Endothelial cell of umbilical vein (primary cell): ENCODE measurements around the gene CPD. TPM values are rescaled to one million over a fixed set of nuclear protein-coding genes. Genes with fewer than 3 reads are reported as not detected.

ENCODE experiments used
- BruUV-seq: library from RNA; stranded (reverse); fragments of 400-500 nt; replicated peaks from 2 replicates; lab custom pipeline; 2021; lab: Mats Ljungman, UMichigan
- CTCF ChIA-PET: fragments of 300-600, 350-600 bp; sonication (Branson Sonifier 250); formaldehyde crosslinking; loops from one replicate; lab custom pipeline; 2021; ENCODE audit warnings: antibody characterized with exemption, inconsistent platforms; lab: Charles Lee
- POLR2A ChIA-PET: fragments of 300-600, 350-600 bp; sonication (Branson Sonifier 250); formaldehyde crosslinking; loops from one replicate; lab custom pipeline; 2021; ENCODE audit warnings: antibody characterized with exemption, inconsistent platforms; lab: Charles Lee
- DNase-seq: peaks from one replicate; pipeline ENCODE4 v3.0.0-alpha.2; 2011; ENCODE audit warnings: low read depth, low spot score
- FAIRE-seq: peaks from 2 replicates; lab custom pipeline; 2011; peaks lifted over from hg19 to GRCh38; lab: Jason Lieb, UNC
- H2AFZ ChIP-seq: 2 replicates; pipeline ENCODE4 v1.6.0; 2012; ENCODE audit warnings: low read depth, low read length, control low read depth, inconsistent platforms
- H3K27ac ChIP-seq: 2 replicates; pipeline ENCODE4 v1.5.1; 2011; ENCODE audit warnings: low read depth, mild to moderate bottlenecking, control low read depth, low read length, moderate library complexity; ENCODE audit not compliant: insufficient read depth
- H3K27me3 ChIP-seq, 2 experiments: 2 replicates each; pipeline versions ENCODE4 v1.6.0 to v1.6.1; 2011; ENCODE audit warnings: low read length in 2 of 2, mixed read lengths in 1 of 2; ENCODE audit not compliant: control insufficient read depth in 2 of 2, insufficient read depth in 2 of 2
- H3K36me3 ChIP-seq, 2 experiments: 2 replicates in 1 of 2; 3 replicates in 1 of 2; pipeline ENCODE4 v1.5.1; 2011; ENCODE audit warnings: low read length in 2 of 2, mild to moderate bottlenecking in 1 of 2, moderate library complexity in 1 of 2; ENCODE audit not compliant: control insufficient read depth in 2 of 2, insufficient read depth in 2 of 2; ENCODE audit errors: extremely low read depth in 1 of 2
- H3K4me1 ChIP-seq: 3 replicates; pipeline ENCODE4 v1.5.1; 2011; ENCODE audit warnings: mild to moderate bottlenecking, low read length; ENCODE audit not compliant: control insufficient read depth, insufficient read depth; ENCODE audit errors: extremely low read depth
- H3K4me2 ChIP-seq: 2 replicates; pipeline ENCODE4 v1.6.1; 2011; ENCODE audit warnings: low read length, control low read depth, mixed read lengths; ENCODE audit not compliant: insufficient read depth
- H3K4me3 ChIP-seq, 3 experiments: fragments of 200-600 bp in 1 of 3; sonication (generic), shearing (Covaris generic) in 1 of 3; replicated peaks in 1 of 3; 2 replicates each; pipeline ENCODE4 v1.5.1; 2011 to 2016; ENCODE audit warnings: control low read depth in 3 of 3, low read length in 3 of 3, mild to moderate bottlenecking in 2 of 3, inconsistent platforms in 1 of 3, low read depth in 1 of 3, moderate library complexity in 1 of 3; ENCODE audit not compliant: insufficient read depth in 1 of 3
- H3K79me2 ChIP-seq: 2 replicates; pipeline ENCODE4 v1.6.0; 2012; ENCODE audit warnings: low read length, inconsistent platforms; ENCODE audit not compliant: control insufficient read depth, insufficient read depth
- H3K9ac ChIP-seq: replicated peaks from 2 replicates; pipeline ENCODE3; 2011; ENCODE audit warnings: low read length, control low read depth; ENCODE audit not compliant: insufficient read depth; ENCODE audit errors: extremely low read depth
- H3K9me1 ChIP-seq: replicated peaks from 3 replicates; pipeline ENCODE4 v1.6.0; 2011; ENCODE audit warnings: mild to moderate bottlenecking, low read length; ENCODE audit not compliant: control insufficient read depth, insufficient read depth; ENCODE audit errors: extremely low read depth
- H3K9me3 ChIP-seq: replicated peaks from 2 replicates; pipeline ENCODE4 v1.5.1; 2012; ENCODE audit warnings: low read length, inconsistent platforms; ENCODE audit not compliant: control insufficient read depth, insufficient read depth
- H4K20me1 ChIP-seq: replicated peaks from 2 replicates; pipeline ENCODE3; 2011; ENCODE audit warnings: mild to moderate bottlenecking, low read length; ENCODE audit not compliant: control insufficient read depth, insufficient read depth; ENCODE audit errors: extremely low read depth
- CTCF ChIP-seq, 2 donors: IDR thresholded peaks; 1 replicate in 1 of 2; 2 replicates in 1 of 2; pipeline ENCODE4 v1.5.1; 2011; ENCODE audit warnings: low read length in 2 of 2, mild to moderate bottlenecking in 2 of 2, moderate library complexity in 2 of 2, control low read depth in 1 of 2, inconsistent platforms in 1 of 2, low read depth in 1 of 2; ENCODE audit not compliant: insufficient read depth in 1 of 2; ENCODE audit errors: extremely low read depth in 1 of 2
- EZH2 ChIP-seq: IDR thresholded peaks from 2 replicates; pipeline ENCODE4 v1.6.1; 2012; ENCODE audit warnings: borderline replicate concordance, low read depth, mild to moderate bottlenecking, moderate library complexity, low read length, inconsistent platforms; ENCODE audit not compliant: severe bottlenecking
- FOS ChIP-seq: IDR thresholded peaks from 2 replicates; pipeline ENCODE4 v1.6.1; 2011; ENCODE audit warnings: mild to moderate bottlenecking, low read length, moderate library complexity, borderline replicate concordance; ENCODE audit not compliant: insufficient read depth
- GATA2 ChIP-seq: IDR thresholded peaks from 2 replicates; pipeline ENCODE4 v1.7.0; 2011; ENCODE audit warnings: low read depth, mild to moderate bottlenecking, moderate library complexity, mixed read lengths, low read length; ENCODE audit not compliant: insufficient read length, insufficient read depth
- JUN ChIP-seq: IDR thresholded peaks from 2 replicates; pipeline ENCODE4 v1.6.1; 2011; ENCODE audit warnings: borderline replicate concordance, low read depth; ENCODE audit not compliant: insufficient read length, insufficient read depth
- MAX ChIP-seq: IDR thresholded peaks from 2 replicates; pipeline ENCODE4 v1.6.1; 2011; ENCODE audit not compliant: insufficient read depth, insufficient read length
- MYC ChIP-seq: IDR thresholded peaks from one replicate; pipeline ENCODE4 v1.6.1; 2011; ENCODE audit warnings: mild to moderate bottlenecking, low read depth, low read length
- POLR2A ChIP-seq: IDR thresholded peaks from 2 replicates; pipeline ENCODE4 v1.6.1; 2012; ENCODE audit warnings: low read depth, mild to moderate bottlenecking, control low read depth, low read length
- POLR2AphosphoS5 ChIP-seq: IDR thresholded peaks from 2 replicates; pipeline ENCODE4 v1.6.1; 2012; ENCODE audit warnings: low read depth, mild to moderate bottlenecking, control low read depth, low read length, moderate library complexity; ENCODE audit not compliant: insufficient read depth
- dilution Hi-C: fragments of 300-500 bp; cut with MboI; formaldehyde crosslinking; loops from one replicate; pipeline ENCODE4 v1.15.0; 2019; ENCODE audit warnings: low sequenced_read_pairs; ENCODE audit not compliant: extremely low pct_ligation_motif_present
- intact Hi-C: fragments of 100-400 bp; cut with micrococcal nuclease; formaldehyde crosslinking; loops from one replicate; pipeline ENCODE4 v1.10.0; 2022
- polyA plus RNA-seq, 4 experiments: library from polyadenylated mRNA; depleted of rRNA in 3 of 4; stranded (reverse) in 3 of 4; unstranded in 1 of 4; fragments of >200 nt; gene quantifications; 2 replicates each; pipeline versions ENCODE4 v1.2.1 to v1.2.3, GENCODE V29; 2011 to 2012; ENCODE audit warnings: missing spikeins in 1 of 4
- total RNA-seq: library from RNA; stranded (reverse); gene quantifications from 2 replicates; pipeline ENCODE4 v1.2.3, GENCODE V29; 2021

The CPD gene
- total and polyA plus RNA-seq, 2 donors (not counting 3 experiments of a cell fraction or from before 2014, with no cell fraction given): 18.3 to 63.6 TPM

DNA sequence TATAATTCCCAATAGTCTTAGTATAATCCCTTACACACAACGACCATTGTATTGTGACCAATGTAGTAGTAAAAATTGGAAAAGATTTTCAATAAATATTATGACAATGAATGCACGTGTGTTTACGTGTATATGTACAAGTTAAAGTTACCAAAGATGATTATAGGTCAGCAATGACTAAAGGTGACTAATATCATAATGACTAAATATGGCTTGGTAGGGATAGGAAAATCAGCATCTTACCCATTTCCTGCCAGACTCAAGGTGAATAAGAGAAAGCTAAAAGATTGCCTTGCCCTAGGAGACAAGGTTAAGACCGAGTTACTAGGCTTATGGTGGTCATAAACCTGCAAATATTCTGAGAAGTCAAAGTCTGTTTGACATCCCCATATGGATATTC, 34.4 kb downstream of the CPD start:
- peak; percentile 22 for DNase-seq
- no peaks in the 10 kb centered on the region for H4K20me1 ChIP-seq
- ChIA-PET POLR2A (no interaction called here), CTCF (interaction anchor here (1.1 kb wide), 1 partner anchor 48 kb away, joined by 3 read pairs; no protein-coding TSS in a partner anchor)
- no peaks in the 10 kb centered on the region for H3K36me3 ChIP-seq
- TF ChIP-seq FOS (peak; percentile 73), JUN (peak; percentile 48), MAX (no peak)
- dilution Hi-C loops (no loop called here), intact Hi-C loops (no loop called here)
- BruUV-seq: no TSS peak
- no peak for FAIRE-seq
- H2AFZ ChIP-seq: no peak overlapping the region
- peaks cover 7% of the 10 kb centered on the region for H3K4me1 ChIP-seq
- no peaks in the 10 kb centered on the region for H3K9me1 ChIP-seq
- no peaks in the 10 kb centered on the region for H3K27me3 ChIP-seq
- no peak overlapping the region for H3K4me2 ChIP-seq
- H3K9me3 ChIP-seq: no peaks in the 10 kb centered on the region
- peaks cover 3% of the 10 kb centered on the region for H3K79me2 ChIP-seq
- H3K9ac ChIP-seq: no peak overlapping the region
- no peak overlapping the region for H3K4me3 ChIP-seq
- H3K27ac ChIP-seq: no peak overlapping the region

GRCh38 chr17:30414486-30414885, 35.8 kb downstream of the CPD start:
- Histone ChIP-seq H3K4me1 (peaks cover 7% of the 10 kb centered on the region), H3K4me3 (no peak overlapping the region), H3K27me3 (no peaks in the 10 kb centered on the region), H3K9me1 (no peaks in the 10 kb centered on the region), H3K9ac (no peak overlapping the region), H3K27ac (no peak overlapping the region), H4K20me1 (no peaks in the 10 kb centered on the region), H3K4me2 (no peak overlapping the region), H3K9me3 (no peaks in the 10 kb centered on the region), H3K36me3 (no peaks in the 10 kb centered on the region), H3K79me2 (peaks cover 3% of the 10 kb centered on the region), H2AFZ (no peak overlapping the region)
- dilution Hi-C loops: no loop called here
- DNase-seq (no peak), FAIRE-seq (no peak)
- intact Hi-C loops: no loop called here
- TF ChIP-seq MAX (no peak), MYC (no peak), POLR2AphosphoS5 (no peak), JUN (no peak), EZH2 (no peak), GATA2 (no peak), FOS (no peak), POLR2A (no peak), CTCF (IDR thresholded peaks at IDR 0.05; ENCODE audit: extremely low read depth in 1 of 2, insufficient read depth in 1 of 2, low read depth in 1 of 2, low read length in 2 of 2) (no peak)
- ChIA-PET CTCF (no interaction called here), POLR2A (no interaction called here)
- BruUV-seq: no TSS peak
